Thyroid gland (tissue), 4 donors: ENCODE results near the gene ODAD2.

Experiments
- CTCF ChIP-seq, 6 experiments: fragments of 200-600 bp in 3 of 6; fragments of 450-650 bp in 3 of 6; sonication (generic) in 3 of 6; IDR thresholded peaks; one replicate each; pipeline ENCODE4 v1.5.1; 2016 to 2019; ENCODE audit warnings: antibody characterized with exemption in 6 of 6, mild to moderate bottlenecking in 2 of 6, inconsistent platforms in 1 of 6, moderate library complexity in 1 of 6
- POLR2A ChIP-seq, 2 donors: fragments of 450-650 bp; IDR thresholded peaks; one replicate each; pipeline ENCODE4 v1.6.1; 2017; ENCODE audit warnings: antibody characterized with exemption in 2 of 2, mild to moderate bottlenecking in 2 of 2, moderate library complexity in 1 of 2

DNA sequence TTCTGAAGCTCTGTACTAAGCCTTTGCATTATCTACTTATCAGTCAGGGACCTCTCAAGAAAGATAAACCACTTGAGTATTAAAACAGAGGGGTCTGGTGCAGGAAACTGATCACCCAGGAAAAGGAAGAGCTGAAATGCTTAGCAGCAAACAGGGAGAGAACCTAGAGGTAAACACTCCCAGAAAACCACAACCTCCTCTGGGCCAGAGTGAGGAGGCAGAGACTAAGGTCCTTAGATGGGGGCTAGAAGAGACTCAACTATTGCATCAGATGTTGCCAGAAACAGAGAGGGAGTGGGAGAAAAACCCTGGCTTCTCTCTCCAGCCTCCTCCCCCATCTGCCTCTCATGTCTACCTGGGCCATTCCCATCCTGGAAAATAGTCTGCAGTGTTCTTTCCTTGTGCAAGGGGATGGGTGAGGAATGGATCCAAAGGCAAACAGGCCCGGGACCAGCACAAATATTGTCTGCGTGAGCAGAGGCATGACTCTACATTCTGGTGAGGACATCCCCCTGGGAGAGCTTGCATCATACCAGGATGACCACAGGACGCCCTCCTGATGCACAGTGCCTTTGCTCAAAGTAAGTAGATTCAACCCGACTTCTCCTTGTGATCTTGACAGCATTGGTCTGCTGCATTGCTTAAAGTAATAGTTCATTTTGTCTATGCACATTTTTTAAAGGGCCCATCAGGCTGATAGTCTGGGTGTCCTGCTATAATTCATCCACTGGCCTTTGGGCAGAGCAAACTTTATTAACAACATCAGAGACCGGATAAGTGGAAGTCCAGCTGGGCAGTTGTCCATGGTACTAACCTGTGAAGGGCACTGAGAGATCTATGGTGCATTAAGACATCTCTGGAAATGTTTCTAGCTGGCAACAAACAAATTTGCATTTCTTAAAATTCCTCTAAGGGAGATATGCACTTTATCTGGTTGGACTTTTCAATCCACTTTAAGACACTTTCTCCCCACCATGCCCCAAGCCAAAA lies 22.4 kb upstream of the ODAD2 start:
- no peak for TF ChIP-seq CTCF (IDR thresholded peaks at IDR 0.05)
- no peak for TF ChIP-seq POLR2A (IDR thresholded peaks at IDR 0.05)
